A673 (cell line): ENCODE data around the gene GRHPR. TPM values are rescaled to one million over a fixed set of nuclear protein-coding genes. Genes with fewer than 3 reads are reported as not detected.

Source experiments
- BruUV-seq: library from RNA; stranded (reverse); fragments of 400-500 nt; replicated peaks from 2 replicates; lab custom pipeline; 2021; lab: Mats Ljungman, UMichigan
- CTCF ChIA-PET: fragments of 300-600 bp; sonication (Branson Sonifier 250); formaldehyde crosslinking; loops from one replicate; lab custom pipeline; 2022; ENCODE audit warnings: antibody characterized with exemption; lab: Charles Lee
- POLR2A ChIA-PET: fragments of 300-600 bp; sonication (Branson Sonifier 250); formaldehyde crosslinking; loops from one replicate; lab custom pipeline; 2022; ENCODE audit warnings: antibody characterized with exemption; ENCODE audit not compliant: low non-redundant PET; lab: Charles Lee
- DNase-seq: peaks from one replicate; pipeline ENCODE4 v3.0.0-alpha.2; 2015; ENCODE audit warnings: low spot score
- H3K27ac ChIP-seq: fragments of 200-600 bp; sonication (generic); 2 replicates; pipeline ENCODE4 v1.5.1; 2016; ENCODE audit warnings: mixed run types, low read depth, mild to moderate bottlenecking, mixed read lengths, antibody characterized with exemption, low read length; ENCODE audit not compliant: poor library complexity, severe bottlenecking
- H3K27me3 ChIP-seq: fragments of 200-600 bp; sonication (generic); replicated peaks from 2 replicates; pipeline ENCODE4 v1.6.1; 2017; ENCODE audit warnings: mixed run types, low read depth, mild to moderate bottlenecking, mixed read lengths, antibody characterized with exemption, low read length; ENCODE audit not compliant: insufficient read depth, poor library complexity
- H3K36me3 ChIP-seq: fragments of 200-600 bp; sonication (generic); 2 replicates; pipeline ENCODE4 v1.6.1; 2016; ENCODE audit warnings: mixed run types, mild to moderate bottlenecking, mixed read lengths, antibody characterized with exemption, low read length; ENCODE audit not compliant: insufficient read depth, poor library complexity, severe bottlenecking
- H3K4me1 ChIP-seq: fragments of 200-600 bp; sonication (generic); 2 replicates; pipeline ENCODE4 v1.6.1; 2017; ENCODE audit warnings: mixed run types, mild to moderate bottlenecking, mixed read lengths, antibody characterized with exemption, low read length; ENCODE audit not compliant: insufficient read depth, poor library complexity, severe bottlenecking
- H3K4me3 ChIP-seq: fragments of 200-600 bp; sonication (generic); 2 replicates; pipeline ENCODE4 v1.5.1; 2016; ENCODE audit warnings: low read depth, mixed run types, mild to moderate bottlenecking, mixed read lengths, low read length; ENCODE audit not compliant: poor library complexity, severe bottlenecking
- H3K9me3 ChIP-seq: fragments of 200-600 bp; sonication (generic); 2 replicates; pipeline ENCODE4 v1.6.1; 2016; ENCODE audit warnings: mixed run types, low read depth, mild to moderate bottlenecking, mixed read lengths, antibody characterized with exemption, low read length; ENCODE audit not compliant: poor library complexity, severe bottlenecking
- EZH2 ChIP-seq: fragments of 200-600 bp; sonication (generic); IDR thresholded peaks from 2 replicates; pipeline ENCODE4 v1.6.1; 2017; ENCODE audit warnings: borderline replicate concordance, low read depth, mild to moderate bottlenecking, mixed read lengths, antibody characterized with exemption, low read length; ENCODE audit not compliant: poor library complexity, severe bottlenecking
- intact Hi-C: fragments of 100-400 bp; cut with micrococcal nuclease; formaldehyde crosslinking; loops from one replicate; pipeline ENCODE4 v1.10.0; 2022; ENCODE audit not compliant: unreplicated experiment
- total RNA-seq: library from RNA; stranded (reverse); gene quantifications from 2 replicates; pipeline ENCODE4 v1.2.3, GENCODE V29; 2021
- TF ChIP-seq, protein P1 (sequence below): fragments of 300-800, 200-600 bp; sonication (generic); conservative IDR thresholded peaks from 2 replicates; pipeline ENCODE4 v1.5.1; 2017; ENCODE audit warnings: low read depth, mild to moderate bottlenecking, antibody characterized with exemption, low read length, moderate library complexity, mixed read lengths

GRHPR gene
- total RNA-seq, 1 experiment from 2014 or later = 102 TPM

DNA sequence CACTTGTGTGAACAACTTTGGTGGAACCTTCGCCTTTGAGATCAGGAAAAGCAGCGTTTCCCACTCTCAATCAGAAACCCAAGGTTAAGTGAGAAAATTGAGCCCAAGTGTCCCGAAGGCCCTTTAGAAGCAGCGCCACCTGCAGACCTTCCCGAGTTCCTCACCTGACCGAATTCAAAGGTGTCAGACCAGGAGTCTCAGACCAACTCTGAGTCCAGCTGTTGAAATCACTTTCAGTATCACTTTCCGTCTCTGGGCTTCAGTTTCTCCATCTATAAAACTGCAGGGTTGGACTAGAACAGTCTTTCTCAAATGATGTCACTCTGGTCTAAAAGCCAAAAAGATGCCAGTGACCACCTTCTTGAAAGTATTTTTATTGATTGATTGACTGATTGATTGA is 31.7 kb upstream of the GRHPR start:
- Histone ChIP-seq H3K4me3 (no peak overlapping the region), H3K4me1 (peaks cover 3% of the 10 kb centered on the region), H3K36me3 (no peaks in the 10 kb centered on the region), H3K27me3 (no peaks in the 10 kb centered on the region), H3K27ac (no peak overlapping the region), H3K9me3 (no peaks in the 10 kb centered on the region)
- BruUV-seq = no TSS peak
- no peak for DNase-seq
- ChIA-PET CTCF (no interaction called here), POLR2A (no interaction called here)
- intact Hi-C loops = no loop called here
- TF ChIP-seq, protein P1, sequence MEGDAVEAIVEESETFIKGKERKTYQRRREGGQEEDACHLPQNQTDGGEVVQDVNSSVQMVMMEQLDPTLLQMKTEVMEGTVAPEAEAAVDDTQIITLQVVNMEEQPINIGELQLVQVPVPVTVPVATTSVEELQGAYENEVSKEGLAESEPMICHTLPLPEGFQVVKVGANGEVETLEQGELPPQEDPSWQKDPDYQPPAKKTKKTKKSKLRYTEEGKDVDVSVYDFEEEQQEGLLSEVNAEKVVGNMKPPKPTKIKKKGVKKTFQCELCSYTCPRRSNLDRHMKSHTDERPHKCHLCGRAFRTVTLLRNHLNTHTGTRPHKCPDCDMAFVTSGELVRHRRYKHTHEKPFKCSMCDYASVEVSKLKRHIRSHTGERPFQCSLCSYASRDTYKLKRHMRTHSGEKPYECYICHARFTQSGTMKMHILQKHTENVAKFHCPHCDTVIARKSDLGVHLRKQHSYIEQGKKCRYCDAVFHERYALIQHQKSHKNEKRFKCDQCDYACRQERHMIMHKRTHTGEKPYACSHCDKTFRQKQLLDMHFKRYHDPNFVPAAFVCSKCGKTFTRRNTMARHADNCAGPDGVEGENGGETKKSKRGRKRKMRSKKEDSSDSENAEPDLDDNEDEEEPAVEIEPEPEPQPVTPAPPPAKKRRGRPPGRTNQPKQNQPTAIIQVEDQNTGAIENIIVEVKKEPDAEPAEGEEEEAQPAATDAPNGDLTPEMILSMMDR = peak; percentile 33
- TF ChIP-seq EZH2 = no peak

DNA sequence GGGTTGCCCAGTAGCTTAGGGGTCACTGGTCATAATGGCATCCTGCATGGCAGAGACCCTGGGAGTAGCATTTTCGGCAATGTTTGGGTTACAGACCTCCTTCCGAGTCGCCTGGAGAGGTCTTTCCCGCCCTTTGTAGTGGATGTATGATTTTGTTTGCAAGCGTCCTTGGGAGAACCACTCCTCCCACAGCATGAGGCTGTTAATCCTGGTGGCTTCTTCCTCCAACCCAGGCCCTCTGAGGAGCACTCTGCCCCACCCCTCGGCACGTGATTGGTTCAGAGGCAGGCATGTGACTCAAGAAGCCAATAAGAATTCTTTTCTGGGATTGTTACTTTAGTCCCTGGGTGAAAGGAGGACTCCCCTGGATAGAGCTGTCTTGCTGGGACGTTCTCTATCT is 30.2 kb upstream of the GRHPR start:
- Histone ChIP-seq H3K9me3 (no peaks in the 10 kb centered on the region), H3K4me3 (no peak overlapping the region), H3K27ac (no peak overlapping the region), H3K4me1 (no peaks in the 10 kb centered on the region), H3K27me3 (no peaks in the 10 kb centered on the region), H3K36me3 (no peaks in the 10 kb centered on the region)
- CTCF ChIA-PET = no interaction called here
- POLR2A ChIA-PET = no interaction called here
- no TSS peak for BruUV-seq
- intact Hi-C loops = no loop called here
- DNase-seq = peak; percentile 45
- no peak for TF ChIP-seq EZH2
- TF ChIP-seq, protein P1 = no peak

DNA sequence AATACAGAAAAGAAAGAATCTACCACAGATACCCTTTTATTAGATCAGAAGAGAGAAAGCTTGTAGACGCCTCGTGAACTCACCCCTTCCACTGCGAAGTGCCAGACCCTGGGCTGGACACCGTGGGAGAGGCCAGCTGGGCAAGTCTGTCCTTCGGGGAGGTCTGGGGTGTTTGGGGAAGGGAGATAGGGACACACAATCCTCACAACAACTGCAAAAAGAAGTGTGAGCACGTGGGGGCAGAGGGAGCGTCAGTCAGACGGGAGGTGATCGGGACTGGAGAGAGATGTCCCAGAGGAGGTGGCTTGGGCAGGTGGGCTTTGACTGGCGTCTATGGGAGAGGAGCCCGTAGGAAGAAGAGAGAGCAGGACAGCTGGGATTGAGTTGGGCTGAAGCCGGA is 27.3 kb upstream of the GRHPR start:
- CTCF ChIA-PET = no interaction called here

More for the DNA sequence above, 27.3 kb upstream of the GRHPR start:
- TF ChIP-seq, protein P1 = no peak
- TF ChIP-seq EZH2 = no peak
- DNase-seq = no peak
- no peaks in the 10 kb centered on the region for H3K36me3 ChIP-seq
- H3K4me3 ChIP-seq = no peak overlapping the region
- intact Hi-C loops = no loop called here
- no peaks in the 10 kb centered on the region for H3K4me1 ChIP-seq
- no peaks in the 10 kb centered on the region for H3K27me3 ChIP-seq
- no peaks in the 10 kb centered on the region for H3K9me3 ChIP-seq
- no peak overlapping the region for H3K27ac ChIP-seq
- POLR2A ChIA-PET = no interaction called here
- BruUV-seq = no TSS peak
